ENCODE measurements around the gene TMEM164. TPM values are rescaled to one million over a fixed set of nuclear protein-coding genes. Genes with fewer than 3 reads are reported as not detected.

The TMEM164 gene
- total RNA-seq, 1 experiment from 2014 or later = 26.2 TPM

- Histone ChIP-seq H3K4me3 (ENCODE audit: low read depth, low read length) (no peak overlapping the region), H3K4me1 (no peaks in the 10 kb centered on the region), H3K9me3 (no peaks in the 10 kb centered on the region), H3K36me3 (ENCODE audit: control insufficient read depth, insufficient read depth, low read length) (no peaks in the 10 kb centered on the region), H3K27me3 (replicated peaks; ENCODE audit: control insufficient read depth, insufficient read depth, low read length) (no peaks in the 10 kb centered on the region)
- Mint-ChIP-seq H3K9me3 (ENCODE audit: unreplicated experiment) (no peaks in the 10 kb centered on the region), H3K27me3 (ENCODE audit: insufficient read depth, unreplicated experiment) (no peaks in the 10 kb centered on the region), H3K4me1 (ENCODE audit: low read depth, unreplicated experiment) (no peaks in the 10 kb centered on the region), H3K4me3 (ENCODE audit: unreplicated experiment) (no peak overlapping the region), H3K27ac (ENCODE audit: unreplicated experiment) (no peak overlapping the region), H3K36me3 (ENCODE audit: insufficient read depth, unreplicated experiment) (peaks cover 4% of the 10 kb centered on the region)
- CTCF ChIA-PET = no interaction called here
- no peak for DNase-seq
- POLR2A ChIA-PET = no interaction called here
- no peak for TF ChIP-seq CTCF (IDR thresholded peaks at IDR 0.05; ENCODE audit: insufficient read depth in 1 of 2, low read depth in 1 of 2, low read length in 1 of 2, severe bottlenecking in 1 of 2, unreplicated experiment in 1 of 2)
- no TSS peak for BruUV-seq (replicated peaks)
- intact Hi-C loops (cut with micrococcal nuclease; ENCODE audit: unreplicated experiment) = no loop called here
These were observed 142.4 kb downstream of the TMEM164 start for GRCh38 chrX:110145311-110145710.

DNA sequence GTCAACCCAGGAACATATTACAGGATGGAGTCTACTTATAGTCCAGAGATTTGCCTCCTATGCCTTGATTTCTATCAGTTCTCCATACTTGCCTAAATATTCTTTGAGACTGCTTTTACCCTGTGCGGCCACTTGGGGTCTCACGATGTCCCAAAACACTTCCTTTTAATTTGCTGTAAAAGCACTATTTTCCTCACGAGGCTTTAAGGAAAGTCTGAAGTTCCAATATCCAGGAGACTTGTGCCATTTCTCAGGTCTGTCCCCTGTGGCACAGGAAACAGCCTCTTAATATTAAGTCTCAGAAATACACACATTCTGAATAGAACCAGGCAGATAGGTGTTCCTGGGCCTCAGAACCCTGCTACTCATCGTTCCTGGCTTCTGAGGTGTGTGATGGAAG is 142.9 kb downstream of the TMEM164 start:
- H3K36me3 ChIP-seq (ENCODE audit: control insufficient read depth, insufficient read depth, low read length) = no peaks in the 10 kb centered on the region
- Mint-ChIP-seq H3K4me1 (ENCODE audit: low read depth, unreplicated experiment) (no peaks in the 10 kb centered on the region), H3K9me3 (ENCODE audit: unreplicated experiment) (no peaks in the 10 kb centered on the region), H3K27ac (ENCODE audit: unreplicated experiment) (no peak overlapping the region), H3K36me3 (ENCODE audit: insufficient read depth, unreplicated experiment) (peaks cover 4% of the 10 kb centered on the region), H3K4me3 (ENCODE audit: unreplicated experiment) (no peak overlapping the region), H3K27me3 (ENCODE audit: insufficient read depth, unreplicated experiment) (no peaks in the 10 kb centered on the region)
- no TSS peak for BruUV-seq (replicated peaks)
- intact Hi-C loops (cut with micrococcal nuclease; ENCODE audit: unreplicated experiment) = loop anchor here (2.0 kb wide), 1 partner anchor 235 kb away; no protein-coding TSS in a partner anchor
- ChIA-PET POLR2A (no interaction called here), CTCF (interaction anchor here (0.6 to 1.4 kb wide), 13 partner anchors 12 to 702 kb away, joined by 3 to 7 read pairs (median 4); no protein-coding TSS in a partner anchor)
- no peaks in the 10 kb centered on the region for H3K27me3 ChIP-seq (replicated peaks; ENCODE audit: control insufficient read depth, insufficient read depth, low read length)
- no peak for DNase-seq
- H3K4me1 ChIP-seq = no peaks in the 10 kb centered on the region
- H3K4me3 ChIP-seq (ENCODE audit: low read depth, low read length) = no peak overlapping the region
- H3K9me3 ChIP-seq = no peaks in the 10 kb centered on the region
- peak; percentile 39 to 49 for TF ChIP-seq CTCF (IDR thresholded peaks at IDR 0.05; ENCODE audit: insufficient read depth in 1 of 2, low read depth in 1 of 2, low read length in 1 of 2, severe bottlenecking in 1 of 2, unreplicated experiment in 1 of 2)

GRCh38 chrX:110146521-110146920 is 143.6 kb downstream of the TMEM164 start:
- no peaks in the 10 kb centered on the region for H3K27me3 Mint-ChIP-seq (ENCODE audit: insufficient read depth, unreplicated experiment)
- no peak overlapping the region for H3K4me3 ChIP-seq (ENCODE audit: low read depth, low read length)
- intact Hi-C loops (cut with micrococcal nuclease; ENCODE audit: unreplicated experiment) = loop anchor here (2.0 kb wide), 1 partner anchor 236 kb away; no protein-coding TSS in a partner anchor

More at GRCh38 chrX:110146521-110146920, 143.6 kb downstream of the TMEM164 start:
- TF ChIP-seq CTCF (IDR thresholded peaks at IDR 0.05; ENCODE audit: insufficient read depth in 1 of 2, low read depth in 1 of 2, low read length in 1 of 2, severe bottlenecking in 1 of 2, unreplicated experiment in 1 of 2) = peak; percentile 37 to 46
- H3K27me3 ChIP-seq (replicated peaks; ENCODE audit: control insufficient read depth, insufficient read depth, low read length) = no peaks in the 10 kb centered on the region
- Mint-ChIP-seq H3K4me3 (ENCODE audit: unreplicated experiment) (no peak overlapping the region), H3K36me3 (ENCODE audit: insufficient read depth, unreplicated experiment) (peaks cover 4% of the 10 kb centered on the region), H3K27ac (ENCODE audit: unreplicated experiment) (no peak overlapping the region), H3K4me1 (ENCODE audit: low read depth, unreplicated experiment) (no peaks in the 10 kb centered on the region), H3K9me3 (ENCODE audit: unreplicated experiment) (no peaks in the 10 kb centered on the region)
- peak; percentile 35 to 53 for DNase-seq
- no peaks in the 10 kb centered on the region for H3K4me1 ChIP-seq
- no TSS peak for BruUV-seq (replicated peaks)
- ChIA-PET POLR2A (no interaction called here), CTCF (interaction anchor here (0.6 to 1.4 kb wide), 16 partner anchors 12 to 701 kb away, joined by 3 to 7 read pairs (median 4); no protein-coding TSS in a partner anchor)
- H3K9me3 ChIP-seq = no peaks in the 10 kb centered on the region
- H3K36me3 ChIP-seq (ENCODE audit: control insufficient read depth, insufficient read depth, low read length) = no peaks in the 10 kb centered on the region
